Fibroblast of skin of right quadriceps (primary cell): ENCODE measurements around the gene ZFAND3.
"Not testable (repeated sequence)": the region's sequence is repeated elsewhere in the genome, so short reads cannot be mapped to it uniquely, and the experiment has no call there.

Source experiments
- DNase-seq: peaks from one replicate; pipeline ENCODE4 v3.0.0-alpha.2; 2013

ZFAND3 gene

DNA sequence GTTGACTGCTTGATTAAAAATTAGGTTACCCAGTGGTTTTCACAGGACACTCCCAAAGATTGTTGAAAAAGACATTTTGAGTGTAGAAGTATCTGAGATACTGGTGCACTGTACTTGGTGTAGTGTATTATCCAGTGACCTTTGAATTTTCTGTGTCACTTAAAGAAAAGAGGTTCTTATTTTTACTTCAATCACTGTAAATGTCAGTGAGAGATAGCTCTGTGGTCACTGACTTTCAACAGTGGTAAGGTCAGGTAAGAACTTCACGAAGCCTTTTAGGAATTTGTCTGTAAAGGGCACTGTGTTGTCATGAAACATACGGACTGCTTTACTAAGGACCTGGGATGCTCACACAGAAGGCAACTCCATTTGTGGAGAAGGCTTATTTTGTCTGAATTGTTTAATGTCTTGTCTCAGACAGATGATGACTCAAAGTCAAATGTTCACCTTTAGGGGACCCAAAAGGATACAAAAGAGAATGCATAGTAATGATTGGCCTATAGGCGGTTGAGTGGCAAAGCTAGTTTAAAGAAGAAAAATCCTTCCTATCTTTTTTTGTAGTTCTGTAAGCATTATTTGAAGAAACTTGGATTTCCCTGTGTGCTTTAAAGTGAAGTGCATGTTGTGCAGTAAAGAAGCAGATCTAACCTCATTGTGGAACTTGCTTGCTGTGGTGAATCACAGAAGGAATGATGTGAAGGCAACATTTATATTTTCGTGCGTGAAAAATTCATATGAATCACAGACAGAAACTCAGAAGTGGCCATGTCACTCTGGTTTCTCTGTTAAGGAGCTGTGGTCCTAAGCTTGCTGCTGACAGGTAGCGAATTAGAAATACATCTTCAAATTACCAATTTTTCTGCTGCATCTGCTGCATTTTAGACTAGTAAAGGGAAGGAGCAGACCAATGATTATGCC, 47.3 kb downstream of the ZFAND3 start:
- DNase-seq, result peak; percentile 18

DNA sequence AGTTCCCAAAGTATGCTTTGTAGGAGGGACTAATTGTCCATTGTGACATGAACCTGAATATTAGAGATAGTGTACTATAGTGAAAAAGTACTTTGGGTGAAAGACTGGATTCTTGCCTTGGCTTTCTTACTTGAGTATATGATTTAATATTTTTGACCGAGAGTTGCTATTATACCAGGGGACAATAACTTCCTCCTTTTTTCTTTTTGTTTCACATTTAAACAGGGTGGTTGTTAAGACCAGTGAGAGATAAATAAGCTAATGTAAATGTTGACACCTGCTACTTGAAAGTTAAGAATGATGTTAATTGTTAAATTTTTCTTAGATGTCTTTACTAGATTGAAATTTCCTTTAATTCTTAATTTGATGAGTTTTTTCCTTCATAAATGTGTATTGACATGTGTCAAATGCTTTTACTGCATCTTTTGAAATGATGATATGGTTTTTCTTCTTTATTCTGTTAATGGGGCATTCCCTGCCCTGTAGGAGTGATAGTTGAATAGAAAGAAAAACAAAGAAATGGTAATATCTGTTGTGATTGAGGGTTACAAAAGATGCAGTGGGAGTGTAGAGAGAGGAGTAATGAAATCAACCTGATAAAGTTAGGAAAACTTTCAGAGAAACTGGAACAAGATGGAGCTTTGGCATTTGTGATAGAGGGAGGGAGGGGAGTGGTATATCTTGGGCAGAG, 48.4 kb downstream of the ZFAND3 start:
- no peak for DNase-seq

DNA sequence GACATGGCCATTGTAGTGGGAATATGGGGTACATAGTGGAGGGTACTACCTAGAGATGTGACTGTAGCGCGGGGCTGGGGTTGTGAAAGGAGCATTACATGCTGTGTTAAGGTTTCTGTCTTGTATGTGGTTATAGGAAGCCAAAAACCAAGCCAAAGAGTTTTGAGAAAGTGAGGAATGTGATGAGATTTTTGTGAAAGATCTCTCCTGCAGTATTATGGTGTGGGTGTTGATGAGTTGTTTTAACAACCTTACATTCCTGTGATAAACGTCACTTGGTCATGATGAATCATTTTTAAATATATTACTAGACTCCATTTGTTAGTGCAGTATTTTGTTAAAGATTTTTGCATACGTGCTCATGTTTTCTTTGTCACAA, 48.9 kb downstream of the ZFAND3 start:
- DNase-seq, result peak; percentile 85

- DNase-seq, result no peak
These were observed 52.3 kb downstream of the ZFAND3 start for GRCh38 chr6:37871616-37872372.

DNA sequence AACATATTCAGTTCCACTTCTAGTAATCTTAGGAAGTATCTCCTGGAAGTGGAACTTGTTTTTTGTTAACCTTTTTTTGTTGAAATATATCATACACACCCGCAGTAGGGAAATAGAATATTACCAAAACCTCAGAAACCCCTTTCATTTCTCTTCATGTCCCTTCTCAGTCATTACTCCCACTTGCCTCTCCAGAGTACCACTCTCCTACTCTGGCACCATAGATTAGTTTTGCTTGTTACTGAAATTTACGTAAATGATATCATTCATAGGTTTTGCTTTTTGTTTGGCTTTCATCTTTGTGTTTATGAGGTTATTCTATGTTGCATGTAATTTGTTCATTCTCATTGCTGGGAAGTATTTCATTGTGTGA, 52.8 kb downstream of the ZFAND3 start:
- no peak for DNase-seq

- no peak for DNase-seq
These were observed 55.2 kb downstream of the ZFAND3 start for GRCh38 chr6:37874726-37875125.

GRCh38 chr6:37875561-37876309, 56.2 kb downstream of the ZFAND3 start:
- DNase-seq, result no peak

- DNase-seq, result no peak
These were observed 57.3 kb downstream of the ZFAND3 start for GRCh38 chr6:37876843-37877242.

DNA sequence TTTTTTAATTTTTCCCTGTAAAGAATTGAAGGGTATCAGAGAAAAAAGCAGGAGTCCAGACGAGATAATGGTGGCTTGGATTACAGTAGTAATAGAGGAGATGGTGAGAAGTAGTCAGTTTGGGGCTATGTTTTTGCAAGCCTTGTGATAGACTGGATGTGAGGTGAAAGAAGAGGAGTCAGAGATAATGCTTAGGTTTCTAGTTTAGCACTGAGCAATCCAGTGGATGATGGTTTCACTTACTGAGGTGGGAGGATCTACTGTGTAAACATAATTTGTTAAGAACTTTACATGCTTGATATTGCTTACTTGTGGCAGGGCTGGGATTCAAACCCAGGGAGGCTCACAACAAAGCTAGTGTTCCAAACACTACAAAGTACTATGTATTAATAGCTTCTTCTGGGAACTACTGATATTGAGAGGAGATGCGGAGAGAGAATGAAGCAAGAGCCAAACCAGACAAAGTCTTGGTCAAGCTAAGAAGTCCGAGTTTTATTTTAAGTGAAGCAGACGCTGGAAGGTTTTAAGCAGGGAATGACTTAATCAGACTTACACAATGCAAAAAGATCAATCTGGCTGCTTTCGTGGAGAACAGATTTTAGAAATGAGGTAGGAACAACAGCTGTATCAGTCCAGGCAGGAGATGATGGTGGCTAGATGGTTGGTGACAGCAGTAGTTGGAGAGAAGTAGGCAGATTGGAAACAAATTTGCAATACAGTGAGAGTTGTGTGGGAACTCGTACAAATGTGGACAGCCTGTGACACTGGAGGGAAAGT, 58.0 kb downstream of the ZFAND3 start:
- no peak for DNase-seq

DNA sequence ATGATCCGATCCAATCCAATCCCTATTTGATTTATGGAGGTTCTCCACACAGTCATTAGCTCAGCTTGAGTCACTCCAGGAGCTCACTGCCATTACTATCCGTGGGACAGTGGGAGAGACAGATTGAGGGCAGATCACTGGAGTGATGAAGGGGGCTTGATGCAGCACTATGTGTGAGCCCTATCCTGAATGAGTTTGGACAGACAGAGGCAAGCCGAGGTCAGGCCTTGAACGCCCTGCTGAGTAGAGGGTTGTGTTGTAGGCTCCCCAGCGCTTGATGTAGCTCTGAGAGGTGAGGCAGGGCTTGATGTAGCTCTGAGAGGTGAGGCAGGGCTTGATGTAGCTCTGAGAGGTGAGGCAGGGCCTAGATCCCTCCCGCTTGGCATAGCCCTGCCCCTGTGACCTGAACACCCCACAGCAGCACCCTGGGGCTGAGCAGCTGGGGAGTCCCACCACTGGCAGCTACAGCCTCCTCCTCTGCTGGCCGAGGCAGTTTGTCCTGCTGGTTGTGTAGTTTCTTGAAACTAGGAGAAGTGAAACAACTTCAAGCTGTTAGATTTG, 58.7 kb downstream of the ZFAND3 start:
- peak; percentile 50 for DNase-seq

DNA sequence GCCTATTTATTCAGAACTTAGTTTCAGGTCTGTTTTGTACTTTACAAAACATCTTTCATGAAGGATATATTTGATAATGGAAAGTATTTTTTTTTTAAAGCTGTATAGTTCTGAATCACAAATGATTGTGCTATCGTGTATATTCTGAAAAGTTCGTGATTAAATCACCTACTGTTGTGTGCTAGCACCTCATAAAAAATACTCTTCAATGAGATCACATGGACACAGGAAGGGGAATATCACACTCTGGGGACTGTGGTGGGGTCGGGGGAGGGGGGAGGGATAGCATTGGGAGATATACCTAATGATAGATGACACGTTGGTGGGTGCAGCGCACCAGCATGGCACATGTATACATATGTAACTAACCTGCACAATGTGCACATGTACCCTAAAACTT, 61.1 kb downstream of the ZFAND3 start:
- DNase-seq, result not testable (repeated sequence)

- no peak for DNase-seq
These were observed 62.8 kb downstream of the ZFAND3 start for GRCh38 chr6:37882292-37882691.

DNA sequence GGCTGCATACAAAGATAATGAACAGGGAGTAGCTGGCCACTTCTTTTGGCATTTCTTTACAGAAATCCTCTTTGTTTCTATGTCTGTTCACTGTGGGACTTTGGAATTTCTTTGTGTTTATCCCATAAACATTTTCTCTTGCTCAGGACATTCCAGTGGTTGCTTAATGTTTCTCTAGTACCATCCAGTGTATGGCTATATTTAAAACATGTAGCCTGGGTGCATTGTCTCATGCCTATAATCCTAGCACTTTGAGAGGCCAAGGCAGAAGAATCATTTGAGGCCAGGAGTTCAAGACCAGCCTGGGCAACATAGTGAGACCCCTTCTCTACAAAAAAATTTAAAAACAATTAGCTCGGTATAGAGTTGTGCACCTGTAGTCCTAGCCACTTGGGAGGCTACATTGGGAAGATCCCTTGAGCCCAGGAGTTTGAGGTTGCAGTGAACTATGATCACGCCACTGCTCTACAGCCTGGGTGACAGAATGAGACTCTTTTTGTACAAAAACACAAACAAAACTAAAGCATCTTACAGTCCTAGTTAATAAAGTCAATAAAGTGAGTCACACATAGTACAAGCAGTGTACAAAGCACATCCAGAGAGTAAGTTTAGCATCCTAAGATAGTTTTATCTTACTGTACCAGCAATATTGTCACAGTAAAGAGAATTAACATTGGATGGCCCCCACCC, 63.3 kb downstream of the ZFAND3 start:
- DNase-seq, result peak; percentile 85

GRCh38 chr6:37884548-37884947, 65.0 kb downstream of the ZFAND3 start:
- no peak for DNase-seq

DNA sequence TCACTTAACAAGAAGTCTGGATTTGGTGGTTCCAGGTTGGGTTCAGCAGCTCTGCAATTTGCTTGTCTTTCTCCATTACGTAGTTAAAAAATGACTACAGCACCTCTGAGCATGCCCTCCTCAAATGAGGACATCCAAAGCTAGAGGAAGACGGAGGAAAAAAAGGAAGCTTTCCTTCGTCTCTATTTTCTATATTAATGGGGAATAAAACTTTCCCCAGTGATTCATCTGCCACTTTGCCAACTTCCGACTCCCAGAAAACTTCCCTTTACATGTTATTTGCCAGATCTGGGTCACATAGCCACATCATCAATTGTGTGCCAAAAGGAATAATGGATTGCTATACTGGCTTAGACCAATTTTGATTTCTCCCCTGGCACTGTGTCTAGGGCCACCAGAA, 69.5 kb downstream of the ZFAND3 start:
- no peak for DNase-seq

- DNase-seq, result no peak
These were observed 70.0 kb downstream of the ZFAND3 start for GRCh38 chr6:37889486-37889885.

DNA sequence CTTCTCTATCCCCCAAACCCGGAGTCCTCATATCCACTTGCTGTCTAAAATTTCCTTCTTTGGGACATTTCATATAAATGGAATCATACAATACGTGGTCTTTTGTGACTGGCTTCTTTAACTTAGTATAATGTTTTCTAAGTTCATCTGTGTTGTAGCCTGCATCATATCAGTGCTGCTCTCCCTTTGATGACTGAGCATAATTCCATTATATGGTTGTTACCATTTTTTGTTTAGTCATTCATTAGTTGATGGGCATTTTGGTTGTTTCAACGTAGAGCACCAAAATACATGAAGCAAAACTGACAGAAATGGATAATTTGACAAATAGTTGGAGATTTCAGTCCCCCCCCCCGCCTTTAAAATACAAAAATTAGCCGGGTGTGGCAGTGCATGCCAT, 71.5 kb downstream of the ZFAND3 start:
- DNase-seq, result no peak

DNA sequence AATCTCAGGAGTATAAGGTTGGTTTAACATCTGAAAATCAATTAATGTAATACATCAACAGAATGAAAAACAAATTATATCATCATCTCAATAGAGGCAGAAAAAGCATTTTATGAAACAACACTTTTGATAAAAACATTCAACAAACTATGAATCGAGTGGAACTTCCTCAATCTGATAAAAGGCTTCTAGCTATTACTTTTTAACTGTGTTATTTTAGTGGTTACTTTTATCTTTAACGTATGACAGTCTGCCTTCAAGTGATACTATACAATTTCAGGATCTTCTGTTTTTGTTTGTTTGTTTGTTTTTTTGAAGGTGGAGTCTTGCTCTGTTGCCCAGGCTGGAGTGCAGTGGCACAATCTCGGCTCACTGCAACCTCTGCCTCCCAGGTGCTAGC, 73.7 kb downstream of the ZFAND3 start:
- DNase-seq, result no peak

- not testable (repeated sequence) for DNase-seq
These were observed 74.2 kb downstream of the ZFAND3 start for GRCh38 chr6:37893734-37894133.

DNA sequence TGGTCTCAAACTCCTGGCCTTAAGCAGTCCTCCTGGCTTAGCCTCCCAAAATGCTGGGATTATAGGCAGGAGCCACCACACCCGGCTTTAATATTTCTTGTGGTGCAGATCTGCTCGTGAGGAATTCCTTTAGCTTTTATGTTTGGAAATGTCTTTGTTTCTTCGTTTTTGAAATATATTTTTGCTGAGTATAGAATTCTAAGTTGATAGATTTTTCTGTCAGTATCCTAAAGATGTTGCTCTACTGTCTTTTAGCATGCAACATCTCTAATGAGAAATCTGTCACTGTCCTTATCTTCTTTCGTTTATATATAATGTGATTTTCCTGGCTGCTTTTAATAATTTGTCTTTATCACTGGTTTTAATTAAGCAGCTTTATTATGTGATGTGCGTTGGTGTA, 75.1 kb downstream of the ZFAND3 start:
- no peak for DNase-seq

DNA sequence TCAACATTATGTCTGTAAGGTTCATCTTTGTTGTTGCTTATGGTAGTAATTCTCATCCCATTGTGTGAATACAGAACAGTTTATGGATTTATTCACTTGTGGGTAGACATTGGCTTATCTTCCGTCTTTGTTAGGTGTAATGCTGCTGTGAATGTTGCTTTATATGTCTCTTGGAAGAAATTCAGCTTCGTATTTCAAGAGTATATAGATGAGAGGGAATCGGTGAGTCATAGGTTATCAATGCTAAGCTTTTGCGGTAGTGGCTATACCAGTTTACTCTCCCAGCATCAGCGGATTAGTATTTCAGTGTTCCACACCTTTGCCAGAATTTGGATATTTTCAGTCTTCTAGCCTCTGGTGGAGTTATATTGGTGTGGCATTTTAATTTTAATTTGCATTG, 77.8 kb downstream of the ZFAND3 start:
- DNase-seq, result peak; percentile 34
